Measurements from ENCODE around the gene HABP2.

Gene HABP2

DNA sequence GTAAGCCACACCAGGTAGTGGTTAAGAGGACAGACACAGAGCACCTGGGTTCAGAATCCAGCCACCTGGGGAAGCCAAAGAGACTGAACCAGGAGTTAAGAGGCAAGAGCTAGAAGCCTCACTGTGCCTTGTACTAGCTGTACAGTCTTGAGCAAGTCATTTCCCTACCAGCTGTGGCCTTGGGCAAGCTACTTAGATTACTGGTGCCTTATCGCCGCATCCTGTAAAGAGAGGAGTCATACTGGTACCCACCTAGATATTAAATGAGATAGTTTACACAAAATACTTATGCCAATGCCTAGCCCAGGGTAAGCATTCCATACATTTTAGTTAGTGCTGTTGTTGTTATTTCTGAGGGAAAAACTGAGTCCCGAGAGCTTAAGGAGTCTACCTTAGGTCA is 47.7 kb downstream of the HABP2 start:
- DNase-seq (ENCODE audit: low read depth in 2 of 3, low spot score in 2 of 3) = no peak

GRCh38 chr10:113603057-113603777 is 50.4 kb downstream of the HABP2 start:
- no peak for DNase-seq (ENCODE audit: low read depth in 2 of 3, low spot score in 2 of 3)

DNA sequence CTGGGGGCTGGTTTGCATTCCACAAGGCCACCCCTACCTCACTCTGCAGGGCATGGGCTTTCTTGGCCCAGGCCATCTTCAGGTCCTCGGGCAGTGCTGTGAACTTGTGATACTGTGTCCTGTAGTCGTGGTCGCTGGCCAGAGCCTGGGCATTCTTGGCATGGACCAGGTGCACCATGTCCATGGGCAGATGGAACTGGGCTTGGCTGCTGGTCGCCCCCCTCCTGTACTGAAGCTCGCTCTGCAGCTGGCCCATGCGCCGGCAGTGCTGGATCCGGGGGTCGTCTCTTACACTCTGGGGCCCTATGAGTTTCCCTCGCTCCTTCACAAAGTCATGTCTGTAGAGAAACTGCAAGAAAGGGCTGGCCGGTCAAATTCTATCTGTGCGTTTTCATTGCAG is 51.7 kb downstream of the HABP2 start:
- DNase-seq (ENCODE audit: low read depth in 2 of 3, low spot score in 2 of 3) = no peak

DNA sequence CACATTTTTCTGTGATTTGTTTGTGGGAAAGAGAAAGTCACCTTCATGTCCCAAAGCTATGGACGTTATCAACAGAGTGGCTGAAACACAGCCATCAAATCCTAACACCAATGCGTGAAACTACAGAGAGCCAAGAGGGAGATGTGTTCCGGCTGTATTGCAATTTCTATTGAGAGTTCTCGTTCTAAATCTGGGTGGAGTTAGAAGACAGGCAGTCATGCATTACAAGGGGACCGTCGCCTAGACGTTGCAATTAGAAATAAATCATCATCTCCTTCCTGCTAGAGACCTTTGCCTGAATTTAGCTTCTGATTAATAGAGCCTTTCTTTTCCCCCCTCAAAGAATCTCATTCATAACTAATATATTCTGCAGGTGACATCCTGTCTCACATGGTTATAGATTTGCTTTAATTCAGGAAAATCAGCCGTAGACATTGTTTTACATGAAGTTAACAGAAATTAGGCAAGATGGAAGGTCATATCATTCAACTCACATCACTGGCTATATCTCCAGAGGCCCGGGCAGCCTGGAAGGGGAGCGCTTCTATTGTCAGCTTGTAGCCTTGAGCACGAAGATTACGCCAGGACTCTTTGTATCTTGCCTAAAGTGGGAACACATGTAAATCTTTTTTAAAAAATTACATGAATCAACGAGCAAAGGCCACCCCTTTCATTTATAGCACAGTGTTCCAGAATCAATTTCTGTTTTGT is 52.6 kb downstream of the HABP2 start:
- DNase-seq (ENCODE audit: low read depth in 2 of 3, low spot score in 2 of 3) = no peak

DNA sequence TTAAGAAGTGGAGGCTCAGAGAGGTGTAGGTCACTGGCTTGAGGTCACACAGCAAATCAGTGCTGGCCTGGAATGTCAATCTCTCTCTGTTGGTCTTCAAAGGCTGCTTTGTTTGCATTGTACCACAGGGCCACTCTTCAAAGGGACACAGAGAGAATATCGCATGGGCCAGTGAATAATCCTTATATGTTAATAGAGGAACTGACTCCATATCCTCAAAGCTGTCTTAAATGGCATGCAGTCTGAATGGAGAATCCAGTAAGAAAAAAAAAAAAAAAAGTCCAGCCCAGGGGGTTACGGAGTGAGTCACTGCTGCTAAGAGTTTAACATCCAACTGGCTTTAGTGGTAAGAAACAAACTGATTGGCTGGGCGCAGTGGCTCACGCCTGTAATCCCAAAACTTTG is 56.9 kb downstream of the HABP2 start:
- no peak for DNase-seq (ENCODE audit: low read depth in 2 of 3, low spot score in 2 of 3)

DNA sequence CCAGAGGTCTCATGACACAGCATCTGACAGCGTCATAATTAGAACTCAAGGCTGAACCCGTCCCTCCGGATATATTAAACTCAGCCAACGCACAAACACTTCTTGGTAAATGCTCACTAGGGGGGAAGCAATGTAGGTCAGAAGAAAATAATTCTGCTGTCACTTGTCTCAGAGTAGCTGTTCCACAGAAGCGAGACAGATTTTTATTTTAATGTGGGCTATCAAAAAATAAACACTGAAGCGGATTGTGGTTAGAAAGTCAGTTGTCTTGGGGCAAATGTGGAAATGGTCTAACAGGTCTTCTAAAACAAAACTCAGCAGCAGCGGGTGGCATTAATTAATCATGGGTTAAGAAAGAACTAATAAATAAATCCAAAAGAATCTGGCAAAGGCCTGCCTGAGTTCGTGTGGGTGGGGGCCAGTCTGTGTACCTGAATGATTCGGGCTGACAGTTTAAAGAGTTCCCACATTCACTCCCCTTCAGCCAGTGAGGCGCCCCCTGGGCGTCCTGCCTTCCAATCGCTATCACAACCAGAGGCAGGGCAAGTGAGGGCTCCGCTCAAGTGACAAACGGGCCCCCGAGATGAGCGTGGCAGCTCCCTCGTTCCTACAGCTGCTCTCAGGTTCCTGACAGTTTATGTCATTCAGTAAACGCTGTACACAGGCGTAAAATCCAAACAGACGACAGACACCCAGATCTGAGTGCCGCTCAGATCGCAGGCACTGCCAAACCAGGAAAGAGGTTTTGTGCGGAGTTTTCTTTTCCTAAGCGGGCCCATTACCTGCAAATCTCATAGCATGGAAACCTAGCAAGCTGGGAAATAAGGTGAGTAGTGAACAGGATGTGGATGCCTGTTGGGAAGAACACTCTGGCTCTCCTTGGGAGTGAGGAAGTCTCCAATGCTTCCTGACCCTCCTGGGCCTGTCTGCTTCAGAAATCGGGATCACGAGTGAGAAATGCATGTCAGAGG is 58.1 kb downstream of the HABP2 start:
- no peak for DNase-seq (ENCODE audit: low read depth in 2 of 3, low spot score in 2 of 3)

DNA sequence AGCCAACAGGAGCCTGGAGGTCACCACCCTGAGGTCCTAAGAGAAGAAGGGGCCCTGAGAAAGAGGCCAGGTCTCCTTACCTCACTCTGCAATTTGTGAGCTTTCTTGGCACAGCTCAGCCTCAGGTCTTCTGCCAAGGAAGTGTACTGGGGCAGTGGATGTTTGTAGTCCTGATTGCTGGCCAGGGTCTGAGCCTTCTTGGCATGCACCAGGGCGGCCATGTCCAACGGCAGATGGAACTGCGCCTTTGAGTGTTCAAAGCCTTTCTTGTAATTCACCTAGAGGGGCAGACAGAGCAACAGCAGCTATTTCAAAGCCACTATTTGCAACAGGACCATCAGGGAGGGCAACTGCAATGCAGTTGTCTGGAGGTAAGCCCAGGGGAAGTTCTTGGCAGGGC is 59.3 kb downstream of the HABP2 start:
- DNase-seq (ENCODE audit: low read depth in 2 of 3, low spot score in 2 of 3) = no peak

- DNase-seq (ENCODE audit: low read depth in 2 of 3, low spot score in 2 of 3) = no peak
These were observed 60.6 kb downstream of the HABP2 start for GRCh38 chr10:113613427-113613826.

DNA sequence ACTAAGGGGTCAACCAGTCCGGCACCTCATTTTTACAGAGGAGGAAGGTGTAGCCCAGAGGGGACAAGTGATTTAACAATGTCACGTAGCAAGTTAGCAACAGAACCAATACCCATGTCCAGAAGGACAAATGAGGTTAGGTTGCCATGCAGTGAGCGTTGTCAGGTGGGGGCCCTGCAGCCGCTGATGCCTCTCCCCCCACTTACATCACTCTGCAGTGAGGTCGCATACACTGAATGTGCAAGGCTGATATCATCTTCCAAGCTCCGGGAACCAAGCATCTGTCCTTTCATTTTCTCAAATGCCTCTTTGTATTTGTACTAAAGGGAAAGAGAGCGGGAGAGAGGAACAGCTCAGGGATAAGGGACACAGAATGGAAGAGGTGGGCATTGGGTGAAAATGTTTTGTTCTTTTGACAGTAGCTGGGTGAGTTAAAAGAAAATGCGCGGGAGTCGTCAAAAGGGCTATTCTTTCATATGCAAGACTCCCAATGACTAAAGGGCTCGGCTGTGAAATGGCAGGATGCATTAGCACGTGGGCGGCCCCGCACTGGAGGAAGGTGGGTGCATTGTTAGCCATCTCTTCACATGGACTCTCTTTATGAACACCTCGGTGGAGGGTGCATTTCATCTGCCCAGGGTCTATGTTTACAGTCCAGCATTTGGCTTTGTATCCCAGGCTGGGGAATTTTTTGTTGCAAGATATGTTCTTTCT is 61.3 kb downstream of the HABP2 start:
- no peak for DNase-seq (ENCODE audit: low read depth in 2 of 3, low spot score in 2 of 3)

- DNase-seq (ENCODE audit: low read depth in 2 of 3, low spot score in 2 of 3) = no peak
These were observed 63.6 kb downstream of the HABP2 start for GRCh38 chr10:113616244-113617074.

DNA sequence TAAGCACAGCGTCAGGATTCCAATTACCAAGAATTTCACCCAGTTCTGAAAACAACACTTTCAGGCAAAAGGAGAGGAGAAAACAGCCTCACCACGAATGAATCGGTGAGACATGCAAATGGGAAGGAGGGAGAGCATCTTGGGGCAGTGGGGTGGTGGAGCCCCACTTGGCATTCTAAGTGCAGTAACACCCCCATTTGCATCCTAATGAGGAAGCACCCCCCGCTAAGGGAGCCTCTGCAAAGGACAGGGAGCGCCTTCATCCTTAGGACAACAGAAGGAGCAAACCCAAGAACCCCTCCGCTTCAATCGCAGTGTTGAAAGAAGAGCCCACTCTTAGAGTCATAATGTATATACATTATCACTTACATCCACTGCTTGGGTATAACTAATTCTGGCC is 64.2 kb downstream of the HABP2 start:
- DNase-seq (ENCODE audit: low read depth in 2 of 3, low spot score in 2 of 3) = no peak

DNA sequence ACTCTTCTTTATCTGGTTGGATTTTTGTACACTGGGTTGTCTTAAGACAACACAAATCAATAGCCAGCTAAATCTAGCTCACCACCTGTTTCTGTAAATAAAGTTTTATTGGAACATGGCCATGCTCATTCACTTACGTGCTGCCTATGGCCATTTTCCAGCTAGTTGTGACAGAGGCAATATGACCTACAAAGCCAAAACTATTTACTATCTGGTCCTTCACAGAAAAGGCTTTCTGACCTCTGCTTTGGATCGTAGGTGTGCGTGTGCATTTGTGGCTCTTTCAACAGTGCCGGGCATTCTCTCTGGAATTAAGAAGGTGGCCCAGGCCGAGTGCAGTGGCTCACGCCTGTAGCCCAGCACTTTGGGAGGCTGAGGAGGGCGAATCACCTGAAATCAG is 65.5 kb downstream of the HABP2 start:
- no peak for DNase-seq (ENCODE audit: low read depth in 2 of 3, low spot score in 2 of 3)

DNA sequence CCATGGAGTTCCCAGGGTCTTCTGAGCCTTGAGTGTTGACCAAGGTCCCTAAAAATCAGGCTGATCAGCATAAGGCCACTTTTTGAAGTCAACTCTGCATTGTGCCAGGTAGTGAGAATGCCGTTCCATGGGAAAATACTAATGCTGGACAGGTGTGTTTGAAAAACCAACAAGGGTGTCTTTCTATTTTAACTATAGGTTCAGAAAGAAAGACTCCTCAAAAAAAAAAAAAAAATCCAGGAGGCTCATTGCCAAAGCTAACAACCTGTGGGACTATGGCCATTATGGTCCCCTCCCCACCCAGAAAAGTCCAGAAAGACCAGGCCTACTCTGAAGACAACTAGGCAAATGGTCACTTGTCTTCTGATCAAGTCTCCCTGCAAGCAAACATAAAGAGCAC is 66.5 kb downstream of the HABP2 start:
- DNase-seq (ENCODE audit: low read depth in 2 of 3, low spot score in 2 of 3) = no peak

GRCh38 chr10:113620511-113620910 is 67.7 kb downstream of the HABP2 start:
- DNase-seq (ENCODE audit: low read depth in 2 of 3, low spot score in 2 of 3) = no peak

- DNase-seq (ENCODE audit: low read depth in 2 of 3, low spot score in 2 of 3) = no peak
These were observed 68.1 kb downstream of the HABP2 start for GRCh38 chr10:113620936-113621335.

- DNase-seq (ENCODE audit: low read depth in 2 of 3, low spot score in 2 of 3) = no peak
These were observed 68.9 kb downstream of the HABP2 start for GRCh38 chr10:113621799-113622198.

GRCh38 chr10:113622831-113623230 is 70.0 kb downstream of the HABP2 start:
- DNase-seq (ENCODE audit: low read depth in 2 of 3, low spot score in 2 of 3) = no peak

DNA sequence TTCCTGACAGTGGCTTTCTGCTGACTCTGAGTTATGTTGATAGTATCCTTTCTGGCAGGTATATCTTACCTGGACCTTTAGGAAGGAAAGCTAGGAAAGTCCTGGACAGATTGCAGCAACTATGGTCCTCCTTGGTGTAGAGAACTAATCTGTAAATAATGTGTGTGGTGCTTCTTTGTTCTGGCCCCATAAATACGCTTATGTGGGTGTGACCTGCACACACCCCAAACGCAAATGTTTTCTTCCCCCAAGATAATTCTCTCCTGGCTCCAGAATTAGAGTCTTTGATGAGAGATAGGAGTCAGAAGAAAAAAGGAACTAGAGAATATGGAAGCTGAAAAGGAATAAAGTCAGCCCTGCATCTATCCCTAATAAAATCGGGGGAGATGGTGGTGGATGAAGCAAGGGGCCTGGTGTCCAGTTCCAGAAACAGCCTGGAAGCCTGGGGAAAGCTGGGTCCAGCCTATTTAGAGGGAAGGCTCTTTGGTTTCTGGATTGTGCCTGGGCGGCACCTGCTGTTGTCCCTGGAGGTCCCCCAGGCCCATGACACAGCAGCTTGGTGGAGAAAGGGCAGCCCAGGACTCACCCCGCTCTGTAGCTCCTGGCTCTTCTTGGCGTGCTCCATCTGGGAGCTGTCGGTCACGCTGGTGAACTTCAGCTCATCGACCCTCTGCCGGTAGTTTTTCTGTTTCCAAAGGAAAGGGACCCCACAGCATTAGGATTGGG is 72.8 kb downstream of the HABP2 start:
- DNase-seq (ENCODE audit: low read depth in 2 of 3, low spot score in 2 of 3) = no peak

- no peak for DNase-seq (ENCODE audit: low read depth in 2 of 3, low spot score in 2 of 3)
These were observed 74.0 kb downstream of the HABP2 start for GRCh38 chr10:113626809-113627355.

All from activated CD8-positive, alpha-beta memory T cell treated with anti-CD3 and anti-CD28 coated beads for 48 hours (primary cell).